Panc1 (cell line): ENCODE data around the gene FKBP5. TPM values are rescaled to one million over a fixed set of nuclear protein-coding genes. Genes with fewer than 3 reads are reported as not detected.

Source experiments
- ATAC-seq: fragments of 200-7000 bp; cut with Tn5 transposase; 2 replicates; pipeline ENCODE4 v1.9.1; 2020; ENCODE audit warnings: mild to moderate bottlenecking, moderate library complexity
- BruUV-seq: library from RNA; stranded (reverse); fragments of 400-500 nt; replicated peaks from 2 replicates; lab custom pipeline; 2021; lab: Mats Ljungman, UMichigan
- CTCF ChIA-PET: fragments of 300-600 bp; sonication (Branson Sonifier 250); formaldehyde crosslinking; loops from one replicate; lab custom pipeline; 2022; ENCODE audit warnings: antibody characterized with exemption; lab: Charles Lee
- POLR2A ChIA-PET: fragments of 300-600 bp; sonication (Branson Sonifier 250); formaldehyde crosslinking; loops from one replicate; lab custom pipeline; 2022; ENCODE audit warnings: antibody characterized with exemption; lab: Charles Lee
- DNase-seq: peaks from one replicate; pipeline ENCODE4 v3.0.0-alpha.2; 2010; ENCODE audit warnings: low read depth, low spot score
- H3K27ac ChIP-seq: 2 replicates; pipeline ENCODE4 v1.5.1; 2011; ENCODE audit warnings: mild to moderate bottlenecking, low read length, inconsistent platforms
- H3K27me3 ChIP-seq: fragments of 200-500 bp; sonication (Bioruptor generic); 2 replicates; pipeline ENCODE4 v1.6.0; 2014; ENCODE audit warnings: low read length, inconsistent platforms; ENCODE audit not compliant: control insufficient read depth, insufficient read depth
- H3K36me3 ChIP-seq: fragments of 200-500 bp; sonication (Bioruptor generic); 2 replicates; pipeline ENCODE4 v1.5.1; 2014; ENCODE audit warnings: inconsistent platforms, mild to moderate bottlenecking, low read length, moderate library complexity; ENCODE audit not compliant: control insufficient read depth, insufficient read depth
- H3K4me1 ChIP-seq: 2 replicates; pipeline ENCODE4 v1.5.1; 2011; ENCODE audit warnings: inconsistent platforms, mild to moderate bottlenecking, low read length, moderate library complexity; ENCODE audit not compliant: control insufficient read depth, insufficient read depth
- H3K4me3 ChIP-seq, 2 experiments: 2 replicates each; pipeline ENCODE4 v1.5.1; 2011 to 2012; ENCODE audit warnings: low read depth in 2 of 2, low read length in 2 of 2, mild to moderate bottlenecking in 2 of 2, inconsistent platforms in 1 of 2, moderate library complexity in 1 of 2
- H3K9me3 ChIP-seq: fragments of 200-500 bp; sonication (Bioruptor generic); 2 replicates; pipeline ENCODE4 v1.5.1; 2014; ENCODE audit warnings: low read depth, mild to moderate bottlenecking, inconsistent platforms, low read length, moderate library complexity; ENCODE audit not compliant: control insufficient read depth, insufficient read depth
- POLR2AphosphoS5 ChIP-seq: IDR thresholded peaks from 2 replicates; pipeline ENCODE4 v1.6.1; 2012; ENCODE audit warnings: mild to moderate bottlenecking, low read depth, low read length, moderate library complexity
- SIN3A ChIP-seq: IDR thresholded peaks from 2 replicates; pipeline ENCODE4 v1.6.1; 2012; ENCODE audit warnings: low read depth, mild to moderate bottlenecking, low read length, moderate library complexity, borderline replicate concordance; ENCODE audit not compliant: insufficient read depth
- TCF7L2 ChIP-seq: IDR thresholded peaks from 2 replicates; pipeline ENCODE4 v1.6.1; 2011; ENCODE audit warnings: mild to moderate bottlenecking, low read depth, low read length, inconsistent platforms
- in situ Hi-C: cut with HindIII; loops from 2 replicates; pipeline ENCODE4 v1.10.0; 2016; ENCODE audit warnings: low sequenced_read_pairs, low pct_unique_long_range_greater_than_20kb
- intact Hi-C: fragments of 100-400 bp; cut with micrococcal nuclease; formaldehyde crosslinking; loops from one replicate; pipeline ENCODE4 v1.10.0; 2022; ENCODE audit not compliant: unreplicated experiment
- total RNA-seq: library from RNA; stranded (reverse); gene quantifications from one replicate; pipeline ENCODE4 v1.2.1, GENCODE V29; 2021; ENCODE audit not compliant: unreplicated experiment
- TF ChIP-seq, protein P1 (sequence below): fragments of 450-650 bp; IDR thresholded peaks from 2 replicates; pipeline ENCODE4 v1.5.1; 2017; ENCODE audit warnings: mild to moderate bottlenecking
- TF ChIP-seq, protein P2 (sequence below), 2 experiments: IDR thresholded peaks; 2 replicates each; pipeline ENCODE4 v1.6.1; 2011 to 2012; ENCODE audit warnings: low read depth in 2 of 2, control low read depth in 1 of 2, low read length in 1 of 2, mild to moderate bottlenecking in 1 of 2, moderate library complexity in 1 of 2; ENCODE audit not compliant: insufficient read depth in 1 of 2

Gene FKBP5
- total RNA-seq, 1 experiment from 2014 or later: 25.2 TPM

DNA sequence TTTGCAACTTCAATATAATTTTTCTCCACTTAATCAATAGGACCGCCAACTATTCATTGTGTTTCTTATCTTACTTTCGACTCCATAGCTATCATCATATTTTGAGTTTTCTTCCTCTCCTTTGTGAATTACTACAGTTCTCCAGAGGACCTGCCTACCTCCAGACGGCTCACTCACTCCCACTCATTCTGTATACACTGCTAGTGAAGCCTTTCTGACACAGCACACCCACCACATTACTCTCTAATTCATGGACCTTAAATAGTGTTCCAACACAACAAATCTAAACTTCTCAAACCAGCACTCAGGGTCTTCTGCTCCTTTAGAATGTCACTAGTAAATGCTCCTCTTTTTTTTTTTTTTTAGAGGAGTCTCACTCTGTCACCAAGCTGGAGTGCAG is 23.8 kb downstream of the FKBP5 start:
- Histone ChIP-seq H3K27me3 (no peaks in the 10 kb centered on the region), H3K27ac (no peak overlapping the region), H3K4me3 (no peak overlapping the region), H3K4me1 (peaks cover 24% of the 10 kb centered on the region), H3K36me3 (no peaks in the 10 kb centered on the region), H3K9me3 (no peaks in the 10 kb centered on the region)
- ATAC-seq (no peak), DNase-seq (no peak)
- POLR2A ChIA-PET: interaction anchor here (0.6 kb wide), 1 partner anchor 39 kb away, joined by 7 read pairs; no protein-coding TSS in a partner anchor
- no TSS peak for BruUV-seq
- intact Hi-C loops: no loop called here
- CTCF ChIA-PET: no interaction called here
- in situ Hi-C loops: no loop called here
- TF ChIP-seq, protein P1, sequence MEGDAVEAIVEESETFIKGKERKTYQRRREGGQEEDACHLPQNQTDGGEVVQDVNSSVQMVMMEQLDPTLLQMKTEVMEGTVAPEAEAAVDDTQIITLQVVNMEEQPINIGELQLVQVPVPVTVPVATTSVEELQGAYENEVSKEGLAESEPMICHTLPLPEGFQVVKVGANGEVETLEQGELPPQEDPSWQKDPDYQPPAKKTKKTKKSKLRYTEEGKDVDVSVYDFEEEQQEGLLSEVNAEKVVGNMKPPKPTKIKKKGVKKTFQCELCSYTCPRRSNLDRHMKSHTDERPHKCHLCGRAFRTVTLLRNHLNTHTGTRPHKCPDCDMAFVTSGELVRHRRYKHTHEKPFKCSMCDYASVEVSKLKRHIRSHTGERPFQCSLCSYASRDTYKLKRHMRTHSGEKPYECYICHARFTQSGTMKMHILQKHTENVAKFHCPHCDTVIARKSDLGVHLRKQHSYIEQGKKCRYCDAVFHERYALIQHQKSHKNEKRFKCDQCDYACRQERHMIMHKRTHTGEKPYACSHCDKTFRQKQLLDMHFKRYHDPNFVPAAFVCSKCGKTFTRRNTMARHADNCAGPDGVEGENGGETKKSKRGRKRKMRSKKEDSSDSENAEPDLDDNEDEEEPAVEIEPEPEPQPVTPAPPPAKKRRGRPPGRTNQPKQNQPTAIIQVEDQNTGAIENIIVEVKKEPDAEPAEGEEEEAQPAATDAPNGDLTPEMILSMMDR: no peak
- TF ChIP-seq SIN3A: no peak
- no peak for TF ChIP-seq POLR2AphosphoS5
- TF ChIP-seq, protein P2, sequence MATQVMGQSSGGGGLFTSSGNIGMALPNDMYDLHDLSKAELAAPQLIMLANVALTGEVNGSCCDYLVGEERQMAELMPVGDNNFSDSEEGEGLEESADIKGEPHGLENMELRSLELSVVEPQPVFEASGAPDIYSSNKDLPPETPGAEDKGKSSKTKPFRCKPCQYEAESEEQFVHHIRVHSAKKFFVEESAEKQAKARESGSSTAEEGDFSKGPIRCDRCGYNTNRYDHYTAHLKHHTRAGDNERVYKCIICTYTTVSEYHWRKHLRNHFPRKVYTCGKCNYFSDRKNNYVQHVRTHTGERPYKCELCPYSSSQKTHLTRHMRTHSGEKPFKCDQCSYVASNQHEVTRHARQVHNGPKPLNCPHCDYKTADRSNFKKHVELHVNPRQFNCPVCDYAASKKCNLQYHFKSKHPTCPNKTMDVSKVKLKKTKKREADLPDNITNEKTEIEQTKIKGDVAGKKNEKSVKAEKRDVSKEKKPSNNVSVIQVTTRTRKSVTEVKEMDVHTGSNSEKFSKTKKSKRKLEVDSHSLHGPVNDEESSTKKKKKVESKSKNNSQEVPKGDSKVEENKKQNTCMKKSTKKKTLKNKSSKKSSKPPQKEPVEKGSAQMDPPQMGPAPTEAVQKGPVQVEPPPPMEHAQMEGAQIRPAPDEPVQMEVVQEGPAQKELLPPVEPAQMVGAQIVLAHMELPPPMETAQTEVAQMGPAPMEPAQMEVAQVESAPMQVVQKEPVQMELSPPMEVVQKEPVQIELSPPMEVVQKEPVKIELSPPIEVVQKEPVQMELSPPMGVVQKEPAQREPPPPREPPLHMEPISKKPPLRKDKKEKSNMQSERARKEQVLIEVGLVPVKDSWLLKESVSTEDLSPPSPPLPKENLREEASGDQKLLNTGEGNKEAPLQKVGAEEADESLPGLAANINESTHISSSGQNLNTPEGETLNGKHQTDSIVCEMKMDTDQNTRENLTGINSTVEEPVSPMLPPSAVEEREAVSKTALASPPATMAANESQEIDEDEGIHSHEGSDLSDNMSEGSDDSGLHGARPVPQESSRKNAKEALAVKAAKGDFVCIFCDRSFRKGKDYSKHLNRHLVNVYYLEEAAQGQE (IDR thresholded peaks at IDR 0.05; ENCODE audit: insufficient read depth in 1 of 2, low read depth in 2 of 2, low read length in 1 of 2): no peak
- no peak for TF ChIP-seq TCF7L2

DNA sequence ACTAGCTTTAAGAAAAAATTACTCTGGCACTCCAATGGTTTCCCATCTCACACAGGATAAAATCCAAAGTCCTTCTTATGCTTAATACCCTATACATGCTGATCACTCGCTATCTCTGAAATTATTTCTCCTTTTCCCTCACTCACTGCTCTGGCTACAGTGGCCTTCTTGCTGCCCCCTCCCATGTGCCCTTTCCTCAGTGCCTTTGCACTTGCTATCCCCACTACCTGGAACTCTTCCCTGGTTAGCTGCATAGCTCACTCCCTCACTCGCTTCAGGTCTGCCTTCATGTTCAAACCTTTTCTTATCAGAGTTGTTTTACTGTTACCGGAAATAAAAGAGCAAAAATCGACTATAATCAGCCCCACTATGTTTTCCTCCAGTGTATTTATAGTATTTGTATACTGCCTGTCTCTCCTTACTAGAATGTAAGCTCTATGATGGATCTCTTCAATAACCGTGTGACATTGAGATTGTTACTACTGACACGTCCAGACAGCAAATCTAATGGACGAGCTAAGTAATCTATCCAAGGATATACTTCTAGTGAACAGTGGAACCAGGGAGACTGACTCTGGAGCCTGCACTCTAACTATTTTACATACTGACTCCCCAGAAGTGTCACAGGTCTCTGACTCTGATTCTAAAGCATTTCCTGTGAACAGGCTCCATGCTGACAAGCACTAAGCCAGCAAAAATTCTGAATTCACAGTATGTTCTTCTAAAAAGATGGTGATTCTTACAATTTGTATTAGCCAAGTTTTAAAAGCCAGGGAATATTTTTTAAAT is 25.1 kb downstream of the FKBP5 start:
- in situ Hi-C loops (no loop called here), intact Hi-C loops (no loop called here)
- Histone ChIP-seq H3K36me3 (no peaks in the 10 kb centered on the region), H3K27ac (peak overlapping the region; percentile 59), H3K27me3 (no peaks in the 10 kb centered on the region), H3K9me3 (no peaks in the 10 kb centered on the region), H3K4me1 (peaks cover 21% of the 10 kb centered on the region), H3K4me3 (no peak overlapping the region; a peak in 1 of 4 replicates)
- TF ChIP-seq TCF7L2 (no peak), POLR2AphosphoS5 (no peak), SIN3A (no peak)
- TF ChIP-seq, protein P2 (IDR thresholded peaks at IDR 0.05; ENCODE audit: insufficient read depth in 1 of 2, low read depth in 2 of 2, low read length in 1 of 2): no peak
- TF ChIP-seq, protein P1: no peak
- DNase-seq: no peak
- no TSS peak for BruUV-seq
- ChIA-PET POLR2A (no interaction called here), CTCF (interaction anchor here (0.6 to 0.7 kb wide), 2 partner anchors 24 to 141 kb away, joined by 4 read pairs; no protein-coding TSS in a partner anchor)
- ATAC-seq: peak; percentile 60
